ENCODE results near the gene CNDP2.
"Not testable (repeated sequence)": the region's sequence is repeated elsewhere in the genome, so short reads cannot be mapped to it uniquely, and the experiment has no call there.

Gene CNDP2

DNA sequence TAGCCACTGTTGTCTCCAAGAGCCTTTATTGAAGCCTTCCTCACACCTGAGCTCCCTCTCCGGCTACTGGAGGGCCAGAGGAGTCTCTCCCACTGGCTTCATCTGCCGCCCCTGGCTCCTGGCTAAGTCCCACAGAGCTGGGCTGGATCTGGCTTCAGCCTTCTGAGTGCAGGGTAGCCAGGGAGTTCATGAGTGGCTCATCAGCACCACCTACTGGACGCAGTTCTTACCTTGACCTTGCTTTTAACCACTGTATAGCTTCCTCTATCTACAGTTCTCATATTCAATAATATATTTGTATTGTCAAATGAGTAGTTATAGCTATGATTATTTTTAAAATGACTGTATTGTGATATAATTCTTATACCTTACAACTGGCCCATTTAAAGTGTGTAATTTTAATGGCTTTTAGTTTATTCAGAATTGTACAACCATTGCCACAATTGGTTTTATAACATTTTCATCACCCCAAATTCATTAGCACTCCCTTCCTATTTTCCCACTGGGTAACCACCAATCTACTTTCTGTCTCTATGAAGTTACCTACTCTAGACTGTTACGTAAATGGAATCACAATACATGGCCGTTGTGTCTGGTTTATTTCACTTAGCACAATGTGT, 55.9 kb downstream of the CNDP2 start:
- H3K4me3 ChIP-seq (ENCODE audit: low read depth, low read length): no peak overlapping the region
- peak; percentile 93 for DNase-seq (ENCODE audit: low read depth)
- TF ChIP-seq, protein P1, sequence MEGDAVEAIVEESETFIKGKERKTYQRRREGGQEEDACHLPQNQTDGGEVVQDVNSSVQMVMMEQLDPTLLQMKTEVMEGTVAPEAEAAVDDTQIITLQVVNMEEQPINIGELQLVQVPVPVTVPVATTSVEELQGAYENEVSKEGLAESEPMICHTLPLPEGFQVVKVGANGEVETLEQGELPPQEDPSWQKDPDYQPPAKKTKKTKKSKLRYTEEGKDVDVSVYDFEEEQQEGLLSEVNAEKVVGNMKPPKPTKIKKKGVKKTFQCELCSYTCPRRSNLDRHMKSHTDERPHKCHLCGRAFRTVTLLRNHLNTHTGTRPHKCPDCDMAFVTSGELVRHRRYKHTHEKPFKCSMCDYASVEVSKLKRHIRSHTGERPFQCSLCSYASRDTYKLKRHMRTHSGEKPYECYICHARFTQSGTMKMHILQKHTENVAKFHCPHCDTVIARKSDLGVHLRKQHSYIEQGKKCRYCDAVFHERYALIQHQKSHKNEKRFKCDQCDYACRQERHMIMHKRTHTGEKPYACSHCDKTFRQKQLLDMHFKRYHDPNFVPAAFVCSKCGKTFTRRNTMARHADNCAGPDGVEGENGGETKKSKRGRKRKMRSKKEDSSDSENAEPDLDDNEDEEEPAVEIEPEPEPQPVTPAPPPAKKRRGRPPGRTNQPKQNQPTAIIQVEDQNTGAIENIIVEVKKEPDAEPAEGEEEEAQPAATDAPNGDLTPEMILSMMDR (conservative IDR thresholded peaks at IDR 0.05; ENCODE audit: low read depth, low read length): peak; percentile 90

DNA sequence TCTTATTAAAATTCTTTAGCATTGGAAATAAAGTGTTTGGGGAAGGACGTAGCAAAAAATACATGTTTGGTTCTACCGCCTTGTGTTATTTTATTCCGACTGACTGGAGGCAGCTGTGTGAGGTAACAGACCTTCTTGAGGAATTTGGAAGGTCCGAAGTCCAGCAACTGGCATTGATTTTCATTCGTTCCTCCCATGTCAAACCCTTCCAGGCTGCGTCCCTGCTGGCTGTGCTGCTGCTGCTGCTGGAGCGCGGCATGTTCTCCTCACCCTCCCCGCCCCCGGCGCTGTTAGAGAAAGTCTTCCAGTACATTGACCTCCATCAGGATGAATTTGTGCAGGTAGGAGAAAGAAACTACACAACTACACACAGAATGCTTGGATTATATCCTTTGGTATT, 60.0 kb downstream of the CNDP2 start:
- TF ChIP-seq, protein P1 (conservative IDR thresholded peaks at IDR 0.05; ENCODE audit: low read depth, low read length): no peak
- no peak for DNase-seq (ENCODE audit: low read depth)
- H3K4me3 ChIP-seq (ENCODE audit: low read depth, low read length): no peak overlapping the region

DNA sequence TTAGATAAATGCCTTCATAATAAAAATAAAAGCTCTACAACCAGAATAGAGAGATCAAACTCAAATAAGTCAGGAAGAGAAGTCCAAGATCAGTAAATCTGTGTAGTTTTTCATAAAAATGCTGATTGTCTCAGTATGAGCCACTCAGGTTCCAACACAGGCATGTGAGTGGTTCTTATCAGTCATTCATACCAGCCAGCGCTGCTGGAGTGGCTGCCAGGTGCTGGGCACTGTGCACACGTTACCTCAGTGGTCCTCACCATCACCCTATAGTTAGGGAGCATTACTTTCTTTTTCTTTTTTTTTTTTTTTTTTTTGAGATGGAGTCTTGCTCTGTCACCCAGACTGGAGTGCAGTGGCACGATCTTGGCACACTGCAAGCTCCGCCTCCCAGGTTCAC, 61.9 kb downstream of the CNDP2 start:
- H3K4me3 ChIP-seq (ENCODE audit: low read depth, low read length): no peak overlapping the region
- TF ChIP-seq, protein P1 (conservative IDR thresholded peaks at IDR 0.05; ENCODE audit: low read depth, low read length): no peak
- DNase-seq (ENCODE audit: low read depth): no peak

DNA sequence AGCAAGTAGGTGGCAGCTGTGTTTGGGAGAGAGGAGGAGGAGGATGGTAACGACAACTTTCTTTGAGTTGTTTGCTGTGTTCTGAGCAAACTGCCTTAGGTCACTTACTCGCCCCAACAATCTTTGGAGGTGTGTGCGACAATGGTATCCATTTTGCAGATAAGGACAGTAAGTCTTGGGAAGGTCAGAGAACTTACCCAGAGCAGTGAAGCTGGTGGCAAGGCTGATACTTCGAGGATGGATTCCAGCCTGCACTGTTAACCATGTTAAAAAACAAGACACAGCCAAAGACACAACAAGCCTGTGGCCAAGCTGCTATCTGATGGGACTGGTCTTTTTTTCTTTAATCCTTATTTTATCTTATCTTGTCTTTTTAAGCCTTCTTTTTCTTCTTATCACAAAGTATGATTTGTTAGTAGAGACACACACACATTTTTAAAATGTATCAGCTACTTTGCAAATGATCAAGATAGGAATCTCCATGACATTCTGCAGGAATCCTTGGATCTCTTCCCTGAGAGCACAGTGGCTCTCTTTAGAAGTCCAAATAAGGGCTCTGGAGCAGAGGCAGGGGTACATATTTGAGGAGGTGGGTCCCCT, 66.1 kb downstream of the CNDP2 start:
- TF ChIP-seq, protein P1 (conservative IDR thresholded peaks at IDR 0.05; ENCODE audit: low read depth, low read length): no peak
- no peak overlapping the region for H3K4me3 ChIP-seq (ENCODE audit: low read depth, low read length)
- DNase-seq (ENCODE audit: low read depth): no peak

DNA sequence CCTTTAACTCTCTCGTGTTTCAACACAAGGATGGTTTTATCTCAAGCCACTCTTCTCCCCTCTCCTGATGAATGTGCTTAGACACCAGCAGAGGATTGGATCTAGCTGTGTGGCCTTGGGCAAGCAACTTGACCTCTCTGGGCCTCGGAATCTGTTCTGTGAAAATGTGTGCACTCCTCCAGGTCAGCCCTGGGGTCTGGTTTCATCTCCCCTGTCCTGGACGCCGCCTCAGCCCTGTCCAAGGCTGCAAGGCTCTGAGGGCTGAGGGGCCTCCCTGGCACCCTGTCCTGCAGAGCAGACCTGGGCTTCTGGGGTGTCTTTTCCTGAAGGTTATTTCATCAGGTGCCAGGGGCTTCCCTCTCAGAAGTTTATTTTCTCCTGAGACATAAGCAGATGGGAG, 66.6 kb downstream of the CNDP2 start:
- TF ChIP-seq, protein P1 (conservative IDR thresholded peaks at IDR 0.05; ENCODE audit: low read depth, low read length): no peak

DNA sequence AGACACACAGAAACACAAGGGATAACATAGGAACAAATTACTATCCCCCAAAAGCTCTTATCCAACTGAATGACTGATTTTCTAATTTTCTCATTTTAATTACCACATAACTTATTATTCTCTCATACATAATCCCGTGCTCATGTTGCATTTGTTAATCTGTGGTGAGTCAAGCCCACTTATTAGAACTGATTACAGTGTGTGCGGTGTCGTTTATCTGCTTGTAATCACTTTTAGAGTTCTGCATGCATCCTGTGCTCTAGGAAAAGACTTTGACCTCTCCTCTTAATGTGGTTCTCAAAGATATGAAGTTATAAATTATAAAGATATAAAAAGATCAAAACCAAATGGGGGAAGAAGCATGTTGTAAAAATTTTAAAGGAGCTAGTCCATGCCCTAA, 67.8 kb downstream of the CNDP2 start:
- H3K4me3 ChIP-seq (ENCODE audit: low read depth, low read length): no peak overlapping the region
- TF ChIP-seq, protein P1 (conservative IDR thresholded peaks at IDR 0.05; ENCODE audit: low read depth, low read length): no peak
- no peak for DNase-seq (ENCODE audit: low read depth)

More for the DNA sequence above, 66.6 kb downstream of the CNDP2 start:
- no peak for DNase-seq (ENCODE audit: low read depth)
- H3K4me3 ChIP-seq (ENCODE audit: low read depth, low read length): no peak overlapping the region

DNA sequence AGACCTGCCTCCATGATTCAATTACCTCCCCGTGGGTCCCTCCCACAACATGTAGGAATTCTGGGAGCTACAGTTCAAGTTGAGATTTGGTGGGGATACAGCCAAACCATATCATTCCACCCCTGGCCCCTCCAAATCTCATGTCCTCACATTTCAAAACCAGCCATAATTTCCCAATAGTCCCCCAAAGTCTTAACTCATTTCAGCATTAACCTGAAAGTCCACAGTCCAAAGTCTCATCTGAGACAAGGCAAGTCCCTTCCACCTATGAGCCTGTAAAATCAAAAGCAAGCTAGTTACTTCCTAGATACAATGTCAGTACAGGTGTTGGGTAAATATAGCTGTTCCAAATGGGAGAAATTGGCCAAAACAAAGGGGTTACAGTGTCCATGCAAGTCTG, 69.0 kb downstream of the CNDP2 start:
- H3K4me3 ChIP-seq (ENCODE audit: low read depth, low read length); DNase-seq (ENCODE audit: low read depth): not testable (repeated sequence)

DNA sequence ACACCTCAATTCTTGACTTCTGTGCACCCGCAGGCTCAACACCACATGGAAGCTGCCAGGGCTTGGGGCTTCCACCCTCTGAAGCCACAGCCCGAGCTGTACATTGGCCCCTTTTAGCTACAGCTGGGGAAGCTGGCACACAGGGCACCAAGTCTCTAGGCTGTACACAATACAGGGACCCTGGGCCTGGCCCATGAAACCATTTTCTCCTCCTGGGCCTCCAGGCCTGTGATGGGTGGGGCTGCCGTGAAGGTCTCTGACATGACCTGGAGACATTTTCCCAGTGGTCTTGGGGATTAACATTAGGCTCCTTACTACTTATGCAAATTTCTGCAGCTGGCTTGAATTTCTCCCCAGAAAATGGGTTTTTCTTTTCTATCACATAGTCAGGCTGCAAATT, 69.8 kb downstream of the CNDP2 start:
- DNase-seq (ENCODE audit: low read depth); H3K4me3 ChIP-seq (ENCODE audit: low read depth, low read length): not testable (repeated sequence)

Measured in choroid plexus epithelial cell (primary cell).